ENCODE results near the gene FBRS. TPM values are rescaled to one million over a fixed set of nuclear protein-coding genes. Genes with fewer than 3 reads are reported as not detected.
"Not testable (repeated sequence)": the region's sequence is repeated elsewhere in the genome, so short reads cannot be mapped to it uniquely, and the experiment has no call there.

Gene FBRS
- polyA plus RNA-seq, 2 of the 4 experiments (the other 2 are of a cell fraction): 5.9 to 33.3 TPM

DNA sequence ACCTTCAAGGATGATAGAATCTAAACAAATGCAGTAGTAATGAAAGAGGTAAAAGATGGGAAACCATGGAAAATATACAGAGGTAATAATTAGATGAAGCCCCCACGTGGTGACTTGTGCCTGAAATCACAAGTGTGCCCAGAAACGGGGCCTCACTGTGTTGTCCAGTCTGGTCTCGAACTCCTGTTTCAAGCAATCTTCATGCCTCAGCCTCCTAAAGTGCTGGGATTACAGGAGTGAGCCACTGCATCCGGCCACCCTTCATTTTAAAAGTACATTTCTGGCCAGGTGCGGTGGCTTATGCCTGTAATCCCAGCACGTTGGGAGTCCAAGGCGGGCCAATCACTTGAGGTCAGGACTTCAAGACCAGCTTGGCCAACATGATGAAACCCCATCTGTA is 21.6 kb upstream of the FBRS start:
- H3K4me3 ChIP-seq: no peak overlapping the region
- DNase-seq (ENCODE audit: low read depth in 1 of 2, low spot score in 1 of 2): no peak
- no peak for FAIRE-seq
- no peak for TF ChIP-seq SMC3 (IDR thresholded peaks at IDR 0.05)
- TF ChIP-seq, protein P1, sequence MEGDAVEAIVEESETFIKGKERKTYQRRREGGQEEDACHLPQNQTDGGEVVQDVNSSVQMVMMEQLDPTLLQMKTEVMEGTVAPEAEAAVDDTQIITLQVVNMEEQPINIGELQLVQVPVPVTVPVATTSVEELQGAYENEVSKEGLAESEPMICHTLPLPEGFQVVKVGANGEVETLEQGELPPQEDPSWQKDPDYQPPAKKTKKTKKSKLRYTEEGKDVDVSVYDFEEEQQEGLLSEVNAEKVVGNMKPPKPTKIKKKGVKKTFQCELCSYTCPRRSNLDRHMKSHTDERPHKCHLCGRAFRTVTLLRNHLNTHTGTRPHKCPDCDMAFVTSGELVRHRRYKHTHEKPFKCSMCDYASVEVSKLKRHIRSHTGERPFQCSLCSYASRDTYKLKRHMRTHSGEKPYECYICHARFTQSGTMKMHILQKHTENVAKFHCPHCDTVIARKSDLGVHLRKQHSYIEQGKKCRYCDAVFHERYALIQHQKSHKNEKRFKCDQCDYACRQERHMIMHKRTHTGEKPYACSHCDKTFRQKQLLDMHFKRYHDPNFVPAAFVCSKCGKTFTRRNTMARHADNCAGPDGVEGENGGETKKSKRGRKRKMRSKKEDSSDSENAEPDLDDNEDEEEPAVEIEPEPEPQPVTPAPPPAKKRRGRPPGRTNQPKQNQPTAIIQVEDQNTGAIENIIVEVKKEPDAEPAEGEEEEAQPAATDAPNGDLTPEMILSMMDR (IDR thresholded peaks at IDR 0.05): no peak
- no peak for TF ChIP-seq POLR2A (IDR thresholded peaks at IDR 0.05; ENCODE audit: low read length)
- no peak for TF ChIP-seq CEBPB (IDR thresholded peaks at IDR 0.05)
- TF ChIP-seq FOXS1 (CRISPR knock-in tag; IDR thresholded peaks at IDR 0.05): no peak
- no peak for TF ChIP-seq HOXB5 (CRISPR knock-in tag; IDR thresholded peaks at IDR 0.05)
- TF ChIP-seq BHLHE40 (IDR thresholded peaks at IDR 0.05; ENCODE audit: low read depth, low read length): no peak
- TF ChIP-seq RNF2 (IDR thresholded peaks at IDR 0.05; ENCODE audit: borderline replicate concordance, low read depth): no peak
- TF ChIP-seq JUNB (IDR thresholded peaks at IDR 0.05): no peak
- TF ChIP-seq TP53 (CRISPR knock-in tag; IDR thresholded peaks at IDR 0.05): no peak
- no peak for TF ChIP-seq EHF (CRISPR knock-in tag; IDR thresholded peaks at IDR 0.05)
- TF ChIP-seq MAFK (IDR thresholded peaks at IDR 0.05; ENCODE audit: partially characterized antibody): no peak
- TF ChIP-seq POLR2AphosphoS2 (conservative IDR thresholded peaks at IDR 0.05; ENCODE audit: low read length): no peak
- no peak for TF ChIP-seq KDM1A (IDR thresholded peaks at IDR 0.05; ENCODE audit: low read depth)
- TF ChIP-seq CBX2 (IDR thresholded peaks at IDR 0.05; ENCODE audit: borderline replicate concordance, low read depth): no peak
- TF ChIP-seq, protein P2, sequence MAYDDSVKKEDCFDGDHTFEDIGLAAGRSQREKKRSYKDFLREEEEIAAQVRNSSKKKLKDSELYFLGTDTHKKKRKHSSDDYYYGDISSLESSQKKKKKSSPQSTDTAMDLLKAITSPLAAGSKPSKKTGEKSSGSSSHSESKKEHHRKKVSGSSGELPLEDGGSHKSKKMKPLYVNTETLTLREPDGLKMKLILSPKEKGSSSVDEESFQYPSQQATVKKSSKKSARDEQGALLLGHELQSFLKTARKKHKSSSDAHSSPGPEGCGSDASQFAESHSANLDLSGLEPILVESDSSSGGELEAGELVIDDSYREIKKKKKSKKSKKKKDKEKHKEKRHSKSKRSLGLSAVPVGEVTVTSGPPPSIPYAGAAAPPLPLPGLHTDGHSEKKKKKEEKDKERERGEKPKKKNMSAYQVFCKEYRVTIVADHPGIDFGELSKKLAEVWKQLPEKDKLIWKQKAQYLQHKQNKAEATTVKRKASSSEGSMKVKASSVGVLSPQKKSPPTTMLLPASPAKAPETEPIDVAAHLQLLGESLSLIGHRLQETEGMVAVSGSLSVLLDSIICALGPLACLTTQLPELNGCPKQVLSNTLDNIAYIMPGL (CRISPR knock-in tag; IDR thresholded peaks at IDR 0.05; ENCODE audit: borderline replicate concordance): no peak
- no peak overlapping the region for H3K27ac ChIP-seq
- peaks cover 6% of the 10 kb centered on the region; the same call in 1 of the 3 replicates for H3K4me1 ChIP-seq
- CTCF ChIA-PET: interaction anchor here (1.3 to 3.7 kb wide), 7 partner anchors 8 to 206 kb away, joined by 3 to 22 read pairs (median 8); partner anchors contain the start of gene DCTPP1
- WGBS (ENCODE audit: missing lambda C conversion rate): 94% methylated on average over 7 of the region's 7 CpGs
- H3K9me3 ChIP-seq: no peaks in the 10 kb centered on the region
- POLR2A ChIA-PET: no interaction called here
- H3K4me2 ChIP-seq: no peak overlapping the region
- no peak for ATAC-seq

DNA sequence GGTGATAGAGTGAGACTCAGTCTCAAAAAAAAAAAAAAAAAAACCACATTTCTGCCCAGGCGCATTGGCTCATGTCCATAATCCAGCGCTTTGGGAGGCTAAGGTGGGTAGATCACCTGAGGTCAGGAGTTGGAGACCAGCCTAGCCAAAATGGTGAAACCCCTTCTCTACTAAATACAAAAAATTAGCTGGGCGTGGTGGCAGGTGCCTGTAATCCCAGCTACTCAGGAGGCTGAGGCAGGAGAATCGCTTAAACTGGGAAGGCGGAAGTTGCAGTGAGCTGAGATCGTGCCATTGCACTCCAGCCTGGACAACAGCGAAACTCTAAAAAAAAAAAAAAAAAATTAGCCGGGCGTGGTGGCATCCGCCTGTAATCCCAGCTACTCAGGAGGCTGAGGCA is 21.1 kb upstream of the FBRS start:
- CTCF ChIA-PET: interaction anchor here (0.9 to 3.7 kb wide), 10 partner anchors 9 to 545 kb away, joined by 3 to 22 read pairs (median 6); partner anchors contain the start of genes DCTPP1 and TBX6
- ATAC-seq; H3K4me2 ChIP-seq; H3K27ac ChIP-seq; DNase-seq (ENCODE audit: low read depth in 1 of 2, low spot score in 1 of 2); FAIRE-seq; H3K4me1 ChIP-seq; H3K9me3 ChIP-seq; H3K4me3 ChIP-seq: not testable (repeated sequence)
- 86% methylated on average over 10 of the region's 10 CpGs for WGBS (ENCODE audit: missing lambda C conversion rate)
- POLR2A ChIA-PET: interaction anchor here (0.6 kb wide), 1 partner anchor 195 kb away, joined by 4 read pairs; no protein-coding TSS in a partner anchor

DNA sequence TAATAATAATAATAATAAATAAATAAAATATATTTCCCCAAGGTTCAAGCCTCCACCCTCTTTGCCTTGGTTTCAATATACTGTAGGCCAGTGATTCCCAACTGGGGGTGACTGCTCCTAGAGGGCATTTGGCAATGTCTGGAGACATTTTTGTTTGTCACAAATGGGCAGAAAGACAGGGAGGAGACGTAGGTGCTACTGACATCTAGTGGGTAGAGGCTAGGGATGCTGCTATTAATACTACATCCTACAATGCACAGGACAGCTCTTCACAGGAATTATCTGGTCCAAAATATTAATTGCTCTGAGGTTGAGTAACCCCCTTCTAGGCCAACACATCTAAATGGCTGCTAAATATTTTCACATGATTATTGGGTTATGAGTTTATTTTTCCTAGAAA is 20.3 kb upstream of the FBRS start:
- no peak for FAIRE-seq
- CTCF ChIA-PET: interaction anchor here (0.8 to 6.2 kb wide), 10 partner anchors 9 to 546 kb away, joined by 3 to 26 read pairs (median 4); partner anchors contain the start of genes DCTPP1, PRR14 and TBX6
- peak; percentile 54 to 73 for ATAC-seq
- POLR2A ChIA-PET: interaction anchor here (0.6 to 1.0 kb wide), 2 partner anchors 196 to 228 kb away, joined by 3 to 4 read pairs; no protein-coding TSS in a partner anchor
- 4% methylated on average over 1 of the region's 1 CpG for whole genome bisulfite sequencing (ENCODE audit: missing lambda C conversion rate)
- Histone ChIP-seq H3K4me1 (peaks cover 6% of the 10 kb centered on the region; the same call in 1 of the 3 replicates), H3K9me3 (no peaks in the 10 kb centered on the region), H3K4me2 (no peak overlapping the region), H3K4me3 (no peak overlapping the region), H3K27ac (no peak overlapping the region)
- peak; percentile 42 to 82 for DNase-seq (ENCODE audit: low read depth in 1 of 2, low spot score in 1 of 2)
- TF ChIP-seq POLR2A (IDR thresholded peaks at IDR 0.05; ENCODE audit: low read length) (no peak), CEBPB (IDR thresholded peaks at IDR 0.05) (0 out of 4 replicates have a peak, but pooled peaks of 1 of the 2 experiments have one; percentile 22), MYC (IDR thresholded peaks at IDR 0.05; ENCODE audit: borderline replicate concordance, low read length) (no peak), KDM1A (IDR thresholded peaks at IDR 0.05; ENCODE audit: low read depth) (no peak), HEYL (CRISPR knock-in tag; IDR thresholded peaks at IDR 0.05) (no peak), FOSL2 (IDR thresholded peaks at IDR 0.05) (no peak), FOSL2 (CRISPR knock-in tag; IDR thresholded peaks at IDR 0.05) (no peak), HOXB13 (CRISPR knock-in tag; IDR thresholded peaks at IDR 0.05; ENCODE audit: low read depth) (no peak), NFE2L2 (conservative IDR thresholded peaks at IDR 0.05; ENCODE audit: low read length) (no peak), SMC3 (IDR thresholded peaks at IDR 0.05) (peak; percentile 28; the same call in 1 of the 3 replicates), RAD21 (conservative IDR thresholded peaks at IDR 0.05 in 1 of 2, IDR thresholded peaks at IDR 0.05 in 1 of 2) (peak; percentile 62 to 77)
- TF ChIP-seq, protein P1 (IDR thresholded peaks at IDR 0.05): peak; percentile 57
- TF ChIP-seq, protein P3, sequence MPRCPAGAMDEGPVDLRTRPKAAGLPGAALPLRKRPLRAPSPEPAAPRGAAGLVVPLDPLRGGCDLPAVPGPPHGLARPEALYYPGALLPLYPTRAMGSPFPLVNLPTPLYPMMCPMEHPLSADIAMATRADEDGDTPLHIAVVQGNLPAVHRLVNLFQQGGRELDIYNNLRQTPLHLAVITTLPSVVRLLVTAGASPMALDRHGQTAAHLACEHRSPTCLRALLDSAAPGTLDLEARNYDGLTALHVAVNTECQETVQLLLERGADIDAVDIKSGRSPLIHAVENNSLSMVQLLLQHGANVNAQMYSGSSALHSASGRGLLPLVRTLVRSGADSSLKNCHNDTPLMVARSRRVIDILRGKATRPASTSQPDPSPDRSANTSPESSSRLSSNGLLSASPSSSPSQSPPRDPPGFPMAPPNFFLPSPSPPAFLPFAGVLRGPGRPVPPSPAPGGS (IDR thresholded peaks at IDR 0.05): no peak
- TF ChIP-seq, protein P4, sequence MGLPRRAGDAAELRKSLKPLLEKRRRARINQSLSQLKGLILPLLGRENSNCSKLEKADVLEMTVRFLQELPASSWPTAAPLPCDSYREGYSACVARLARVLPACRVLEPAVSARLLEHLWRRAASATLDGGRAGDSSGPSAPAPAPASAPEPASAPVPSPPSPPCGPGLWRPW (IDR thresholded peaks at IDR 0.05): no peak
- TF ChIP-seq, protein P5, sequence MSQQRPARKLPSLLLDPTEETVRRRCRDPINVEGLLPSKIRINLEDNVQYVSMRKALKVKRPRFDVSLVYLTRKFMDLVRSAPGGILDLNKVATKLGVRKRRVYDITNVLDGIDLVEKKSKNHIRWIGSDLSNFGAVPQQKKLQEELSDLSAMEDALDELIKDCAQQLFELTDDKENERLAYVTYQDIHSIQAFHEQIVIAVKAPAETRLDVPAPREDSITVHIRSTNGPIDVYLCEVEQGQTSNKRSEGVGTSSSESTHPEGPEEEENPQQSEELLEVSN (IDR thresholded peaks at IDR 0.05; ENCODE audit: borderline replicate concordance, low read depth): no peak

All from A549 (cell line).